RCC 7860 (cell line): ENCODE results near the gene PSMD9.
"Not testable (repeated sequence)": the region's sequence is repeated elsewhere in the genome, so short reads cannot be mapped to it uniquely, and the experiment has no call there.

ENCODE experiments used
- DNase-seq: peaks from one replicate; pipeline ENCODE4 v3.0.0-alpha.2; 2015; ENCODE audit warnings: low spot score
- FAIRE-seq: peaks from 2 replicates; lab custom pipeline; 2012; peaks lifted over from hg19 to GRCh38; lab: Jason Lieb, UNC

The PSMD9 gene

GRCh38 chr12:121888478-121889273 lies at the start of gene PSMD9:
Gene PSMD9 (plus strand): TSS chr12:121888790. CDS start chr12:121888857, 67 bp downstream.
- DNase-seq (peak; percentile 90), FAIRE-seq (peak; percentile 69)

GRCh38 chr12:121839106-121839992 lies 49.2 kb upstream of the PSMD9 start:
- FAIRE-seq = no peak
- no peak for DNase-seq

- DNase-seq = no peak
- no peak for FAIRE-seq
These were observed 48.4 kb upstream of the PSMD9 start for GRCh38 chr12:121839993-121840761.

GRCh38 chr12:121843236-121843982 lies 45.2 kb upstream of the PSMD9 start:
- FAIRE-seq = no peak
- no peak for DNase-seq

GRCh38 chr12:121845701-121846100 lies 42.9 kb upstream of the PSMD9 start:
- DNase-seq (no peak), FAIRE-seq (no peak)

GRCh38 chr12:121849211-121849610 lies 39.4 kb upstream of the PSMD9 start:
- no peak for FAIRE-seq
- DNase-seq = no peak

GRCh38 chr12:121849665-121850064 lies 38.9 kb upstream of the PSMD9 start:
- no peak for DNase-seq
- no peak for FAIRE-seq

- not testable (repeated sequence) for DNase-seq, FAIRE-seq
These were observed 36.2 kb upstream of the PSMD9 start for GRCh38 chr12:121852392-121852791.

- no peak for FAIRE-seq
- DNase-seq = no peak
These were observed 31.0 kb upstream of the PSMD9 start for GRCh38 chr12:121857322-121858246.

- no peak for DNase-seq
- FAIRE-seq = no peak
These were observed 30.3 kb upstream of the PSMD9 start for GRCh38 chr12:121858318-121858661.

GRCh38 chr12:121858662-121859572 lies 29.7 kb upstream of the PSMD9 start, which contains the start of gene HPD:
Gene HPD (minus strand): TSS chr12:121858859. CDS start chr12:121858823, 36 bp downstream.
- FAIRE-seq = peak; percentile 46
- DNase-seq = peak; percentile 59

GRCh38 chr12:121860257-121860656 lies 28.3 kb upstream of the PSMD9 start:
- no peak for FAIRE-seq
- DNase-seq = no peak

- not testable (repeated sequence) for FAIRE-seq
These were observed 27.9 kb upstream of the PSMD9 start for GRCh38 chr12:121860699-121861098.

GRCh38 chr12:121861636-121862254 lies 26.8 kb upstream of the PSMD9 start:
- FAIRE-seq = no peak
- no peak for DNase-seq

More at GRCh38 chr12:121860699-121861098, 27.9 kb upstream of the PSMD9 start:
- not testable (repeated sequence) for DNase-seq

GRCh38 chr12:121866331-121866730 lies 22.3 kb upstream of the PSMD9 start:
- FAIRE-seq (no peak), DNase-seq (no peak)

GRCh38 chr12:121869229-121869628 lies 19.4 kb upstream of the PSMD9 start:
- FAIRE-seq, DNase-seq: not testable (repeated sequence)

- FAIRE-seq = no peak
- DNase-seq = no peak
These were observed 17.1 kb upstream of the PSMD9 start for GRCh38 chr12:121871467-121871866.
